Heart left ventricle (tissue), 13 donors: ENCODE results near the gene RAB8A.

Experiments used
- CTCF ChIP-seq, 12 donors: fragments of 200-600 bp; sonication (generic) in 4 of 12; IDR thresholded peaks; one replicate each; pipeline versions ENCODE4 v1.5.0 to v1.8.0; 2018 to 2022; ENCODE audit warnings: antibody characterized with exemption in 12 of 12, mild to moderate bottlenecking in 5 of 12
- POLR2A ChIP-seq, 2 donors: fragments of 450-650 bp; IDR thresholded peaks; one replicate each; pipeline ENCODE4 v1.6.1; 2017; ENCODE audit warnings: antibody characterized with exemption in 2 of 2, mild to moderate bottlenecking in 2 of 2, moderate library complexity in 2 of 2
- donor health status: ischemic (EF 13 %, LVEDD 7.1; RV severe dilation, severe dysfunction).
- donor health status: DM: no; HTN: yes; CAD: no.
- donor health status: DM: no; HTN: no; CAD: no.
- donor health status: ischemic (EF 25% LVEDD 6.9; RV normal size, moderate dysfunction).
- donor health status: ischemic (EF 25% LVEDD 5.7; RV mildly dilated, moderate dysfunction).
- donor health status: ischemic (EF 35%, LVEDD 5.7; RV mildly dilated, moderate dysfunction).
- donor health status: nonischemic (EF 11% LVEDD 7.7; RV severe dilation, severe dysfunction).
- donor health status: DM: yes; HTN: yes; CAD: no.
- donor health status: PGD.
- donor health status: ischemic (EF 29% LVEDD 5.4; RV normal size, mild dysfunction).
- donor health status: nonischemic (EF 23%, LVEDD 6.1; RV moderate dilation, normal function).

DNA sequence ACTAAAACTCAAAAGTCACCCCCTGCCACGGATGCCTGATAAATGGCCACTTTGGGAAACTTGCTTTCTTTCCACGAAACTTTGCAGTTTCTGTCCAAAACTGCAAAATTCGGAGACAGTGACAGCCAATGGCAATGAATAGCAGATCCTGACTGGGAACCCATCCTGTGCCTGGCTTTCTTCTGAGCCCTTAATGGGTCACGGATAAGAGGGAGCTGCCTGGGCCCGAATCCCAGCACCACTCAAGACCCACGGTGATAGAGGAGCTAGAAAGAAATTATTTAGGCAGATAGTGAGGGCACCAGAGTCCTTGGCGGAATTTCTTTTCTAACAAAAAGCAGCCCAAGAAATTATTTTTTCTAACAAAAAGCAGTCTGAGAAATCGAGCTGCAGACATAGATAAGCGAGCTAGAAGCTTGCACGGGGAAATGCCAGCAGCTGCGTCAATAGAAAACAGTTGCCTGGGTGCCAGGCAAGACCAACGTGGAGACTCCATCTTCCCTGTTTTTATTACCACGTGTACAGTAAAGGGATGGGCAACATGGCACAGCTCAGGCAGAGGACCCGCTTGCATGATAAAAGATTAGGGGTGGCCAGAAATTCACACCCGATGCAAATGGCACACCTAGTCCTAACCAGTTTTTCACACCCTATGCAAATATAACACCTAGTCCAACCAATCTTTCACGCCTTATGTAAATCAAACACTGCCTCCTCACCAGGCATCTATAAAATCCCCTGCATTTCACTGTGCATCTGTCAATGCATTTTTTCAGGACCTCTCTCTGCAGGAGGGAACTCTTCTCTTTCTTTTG, 24.7 kb downstream of the RAB8A start:
- no peak for TF ChIP-seq CTCF (IDR thresholded peaks at IDR 0.05)
- no peak for TF ChIP-seq POLR2A (IDR thresholded peaks at IDR 0.05)
